Measurements from ENCODE around the gene SMPDL3A. TPM values are rescaled to one million over a fixed set of nuclear protein-coding genes. Genes with fewer than 3 reads are reported as not detected.

SMPDL3A gene
- total and polyA plus RNA-seq, 2 of the 13 experiments (the other 11 are each of a cell fraction or from before 2014, with no cell fraction given), result 7.8 to 17.3 TPM

GRCh38 chr6:122770835-122771601 is 18.0 kb upstream of the SMPDL3A start (continued):
- TF ChIP-seq SOX6 (IDR thresholded peaks at IDR 0.05) (no peak), SOX6 (CRISPR knock-in tag; IDR thresholded peaks at IDR 0.05) (0 out of 2 replicates have a peak, but pooled peaks have one; percentile 14), FOXJ3 (CRISPR knock-in tag; IDR thresholded peaks at IDR 0.05; ENCODE audit: borderline replicate concordance) (0 out of 2 replicates have a peak, but pooled peaks have one; percentile 17), KLF16 (CRISPR knock-in tag; IDR thresholded peaks at IDR 0.05) (0 out of 4 replicates have a peak, but pooled peaks of 1 of the 2 experiments have one; percentile 30), HNF1A (IDR thresholded peaks at IDR 0.05; ENCODE audit: low read depth) (peak; percentile 52), HNF1A (CRISPR knock-in tag; IDR thresholded peaks at IDR 0.05; ENCODE audit: borderline replicate concordance) (no peak), SMYD3 (CRISPR knock-in tag; IDR thresholded peaks at IDR 0.05) (0 out of 2 replicates have a peak, but pooled peaks have one; percentile 50), STAG1 (CRISPR knock-in tag; IDR thresholded peaks at IDR 0.05) (peak; percentile 85)
